IMR-90 (cell line): ENCODE measurements around the gene HLA-DQA1. TPM values are rescaled to one million over a fixed set of nuclear protein-coding genes. Genes with fewer than 3 reads are reported as not detected.

Experiments used
- ATAC-seq: fragments of 200-7000 bp; cut with Tn5 transposase; 2 replicates; pipeline ENCODE4 v1.9.1; 2020; ENCODE audit warnings: low read depth, mild to moderate bottlenecking, moderate library complexity
- BruUV-seq: library from RNA; stranded (reverse); fragments of 400-500 nt; replicated peaks from 2 replicates; lab custom pipeline; 2021; lab: Mats Ljungman, UMichigan
- CTCF ChIA-PET: fragments of 300-600 bp; formaldehyde crosslinking; extraction: SDS; loops from one replicate; lab custom pipeline; 2021; ENCODE audit warnings: antibody characterized with exemption; lab: Yijun Ruan, JAX
- POLR2A ChIA-PET: fragments of 300-600 bp; sonication (Branson Sonifier 250); formaldehyde crosslinking; loops from one replicate; lab custom pipeline; 2022; ENCODE audit warnings: antibody characterized with exemption; ENCODE audit not compliant: unreplicated experiment; lab: Charles Lee
- DNase-seq: peaks from one replicate; pipeline ENCODE4 v3.0.0; 2013
- H2AFZ ChIP-seq: replicated peaks from 2 replicates; pipeline ENCODE3; 2013; ENCODE audit warnings: low read length, mild to moderate bottlenecking; ENCODE audit not compliant: poor library complexity
- H2AK5ac ChIP-seq: 2 replicates; pipeline ENCODE4 v1.6.1; 2013; ENCODE audit warnings: low read depth, low read length, inconsistent platforms
- H2AK9ac ChIP-seq: replicated peaks from 2 replicates; pipeline ENCODE3; 2013; ENCODE audit warnings: mild to moderate bottlenecking, low read depth, low read length, moderate library complexity; ENCODE audit not compliant: poor library complexity
- H2BK120ac ChIP-seq: 2 replicates; pipeline ENCODE4 v1.6.1; 2013; ENCODE audit warnings: low read depth, low read length, inconsistent platforms
- H2BK15ac ChIP-seq: 3 replicates; pipeline ENCODE4 v1.6.1; 2013; ENCODE audit warnings: low read depth, low read length, inconsistent platforms
- H2BK20ac ChIP-seq: 2 replicates; pipeline ENCODE4 v1.6.1; 2013; ENCODE audit warnings: low read depth, mild to moderate bottlenecking, inconsistent platforms, low read length, moderate library complexity
- H2BK5ac ChIP-seq: 2 replicates; pipeline ENCODE4 v1.6.1; 2013; ENCODE audit warnings: mild to moderate bottlenecking, low read depth, low read length, inconsistent platforms; ENCODE audit not compliant: poor library complexity, severe bottlenecking
- H3K14ac ChIP-seq: replicated peaks from 2 replicates; pipeline ENCODE4 v1.6.1; 2013; ENCODE audit warnings: low read depth, low read length, inconsistent platforms
- H3K18ac ChIP-seq: 2 replicates; pipeline ENCODE4 v1.6.1; 2013; ENCODE audit warnings: low read depth, low read length, control low read depth
- H3K23ac ChIP-seq: 2 replicates; pipeline ENCODE4 v1.6.1; 2013; ENCODE audit warnings: low read depth, low read length, inconsistent platforms
- H3K27ac ChIP-seq: 2 replicates; pipeline ENCODE4 v1.5.1; 2013; ENCODE audit warnings: mild to moderate bottlenecking, control low read depth, low read length; ENCODE audit not compliant: insufficient read depth
- H3K27me3 ChIP-seq: 2 replicates; pipeline ENCODE4 v1.6.1; 2013; ENCODE audit warnings: low read length; ENCODE audit not compliant: control insufficient read depth, insufficient read depth
- H3K36me3 ChIP-seq: 2 replicates; pipeline ENCODE4 v1.6.1; 2013; ENCODE audit warnings: low read length, mixed read lengths; ENCODE audit not compliant: control insufficient read depth, insufficient read depth
- H3K4ac ChIP-seq: 2 replicates; pipeline ENCODE4 v1.6.1; 2013; ENCODE audit warnings: low read depth, low read length, inconsistent platforms
- H3K4me1 ChIP-seq: 2 replicates; pipeline ENCODE4 v1.6.1; 2013; ENCODE audit warnings: low read length, mixed read lengths; ENCODE audit not compliant: control insufficient read depth, insufficient read depth
- H3K4me2 ChIP-seq: 2 replicates; pipeline ENCODE4 v1.6.1; 2013; ENCODE audit warnings: low read depth, mild to moderate bottlenecking, control low read depth, low read length, moderate library complexity
- H3K4me3 ChIP-seq: 2 replicates; pipeline ENCODE4 v1.5.1; 2013; ENCODE audit warnings: low read depth, mild to moderate bottlenecking, control low read depth, low read length, moderate library complexity; ENCODE audit not compliant: insufficient read depth
- H3K56ac ChIP-seq: 2 replicates; pipeline ENCODE4 v1.6.1; 2013; ENCODE audit warnings: low read length, inconsistent platforms; ENCODE audit not compliant: insufficient read depth; ENCODE audit errors: extremely low read depth
- H3K79me1 ChIP-seq, 2 experiments: 2 replicates each; pipeline ENCODE4 v1.6.1; 2013; ENCODE audit warnings: low read length in 2 of 2, inconsistent platforms in 1 of 2, low read depth in 1 of 2
- H3K9ac ChIP-seq: 2 replicates; pipeline ENCODE4 v1.6.1; 2013; ENCODE audit warnings: low read depth, low read length, control low read depth
- H3K9me1 ChIP-seq: 2 replicates; pipeline ENCODE4 v1.6.1; 2013; ENCODE audit warnings: low read length, inconsistent platforms; ENCODE audit not compliant: insufficient read depth
- H3K9me3 ChIP-seq: 2 replicates; pipeline ENCODE4 v1.6.1; 2013; ENCODE audit warnings: low read length; ENCODE audit not compliant: control insufficient read depth, insufficient read depth
- H4K20me1 ChIP-seq: 2 replicates; pipeline ENCODE4 v1.6.1; 2013; ENCODE audit warnings: low read length, inconsistent platforms; ENCODE audit not compliant: insufficient read depth
- H4K5ac ChIP-seq: 2 replicates; pipeline ENCODE4 v1.6.1; 2013; ENCODE audit warnings: mild to moderate bottlenecking, low read depth, low read length, control low read depth
- H4K8ac ChIP-seq, 2 experiments: 2 replicates each; pipeline ENCODE4 v1.6.1; 2013; ENCODE audit warnings: low read depth in 2 of 2, low read length in 2 of 2, control low read depth in 1 of 2, inconsistent platforms in 1 of 2
- H4K91ac ChIP-seq: 2 replicates; pipeline ENCODE4 v1.6.1; 2013; ENCODE audit warnings: low read depth, low read length, inconsistent platforms; ENCODE audit not compliant: insufficient read depth
- CEBPB ChIP-seq: IDR thresholded peaks from 2 replicates; pipeline ENCODE4 v1.6.1; 2012; ENCODE audit warnings: low read depth, low read length, improper control_type of control experiment
- CHD1 ChIP-seq: IDR thresholded peaks from 2 replicates; pipeline ENCODE4 v1.6.1; 2012; ENCODE audit warnings: low read depth, low read length, improper control_type of control experiment
- FOS ChIP-seq: fragments of 150-350 bp; IDR thresholded peaks from 2 replicates; pipeline ENCODE4 v1.6.1; 2016; ENCODE audit warnings: low read depth, low read length
- MAFK ChIP-seq: IDR thresholded peaks from 2 replicates; pipeline ENCODE4 v1.6.1; 2012; ENCODE audit warnings: low read depth, low read length, improper control_type of control experiment
- MAZ ChIP-seq: IDR thresholded peaks from 2 replicates; pipeline ENCODE4 v1.6.1; 2012; ENCODE audit warnings: low read depth, mild to moderate bottlenecking, low read length, improper control_type of control experiment, moderate library complexity, borderline replicate concordance
- MXI1 ChIP-seq: IDR thresholded peaks from 2 replicates; pipeline ENCODE4 v1.6.1; 2012; ENCODE audit warnings: low read depth, mild to moderate bottlenecking, low read length, moderate library complexity, borderline replicate concordance
- NFE2L2 ChIP-seq: fragments of 150-350 bp; IDR thresholded peaks from 2 replicates; pipeline ENCODE4 v1.6.1; 2016; ENCODE audit warnings: low read depth, mild to moderate bottlenecking, low read length
- RAD21 ChIP-seq: IDR thresholded peaks from 2 replicates; pipeline ENCODE4 v1.6.1; 2012; ENCODE audit warnings: low read length, improper control_type of control experiment
- RFX5 ChIP-seq: IDR thresholded peaks from 2 replicates; pipeline ENCODE4 v1.8.0; 2012; ENCODE audit warnings: low read depth, mild to moderate bottlenecking, low read length, moderate library complexity
- WGBS, 2 experiments: methylation state at CpG; one replicate each; pipeline versions ENCODE4 v1.1.5 to v1.1.7; 2013; ENCODE audit warnings: missing lambda C conversion rate in 2 of 2; ENCODE audit not compliant: insufficient read length in 1 of 2; ENCODE audit errors: extremely low coverage in 2 of 2; 5-methylcytosine and 5-hydroxymethylcytosine counted together
- dilution Hi-C: fragments of 300-500 bp; cut with HindIII; formaldehyde crosslinking; loops from one replicate; pipeline ENCODE4 v1.14.3; 2018; ENCODE audit warnings: low sequenced_read_pairs; ENCODE audit not compliant: unreplicated experiment
- in situ Hi-C: fragments of 300-500 bp; cut with MboI; formaldehyde crosslinking; loops from 3 replicates; pipeline ENCODE4 v1.14.3; 2019; ENCODE audit warnings: low sequenced_read_pairs, inconsistent platforms, mixed read lengths
- intact Hi-C: fragments of 100-400 bp; cut with micrococcal nuclease; formaldehyde crosslinking; loops from 2 replicates; pipeline ENCODE4 v1.10.0; 2022
- polyA plus RNA-seq, 3 experiments: library from polyadenylated mRNA; depleted of rRNA; stranded (reverse); fragments of >200 nt; gene quantifications; 2 replicates each; pipeline ENCODE4 v1.2.3, GENCODE V29; 2012; ENCODE audit warnings: low replicate concordance in 1 of 3
- total RNA-seq: library from RNA; depleted of rRNA; stranded (reverse); fragments of >200 nt; gene quantifications from 2 replicates; pipeline ENCODE4 v1.2.3, GENCODE V29; 2012
- TF ChIP-seq, protein P1 (sequence below): conservative IDR thresholded peaks from 2 replicates; pipeline ENCODE4 v1.5.1; 2012; ENCODE audit warnings: mild to moderate bottlenecking, low read depth, low read length, improper control_type of control experiment
- TF ChIP-seq, protein P2 (sequence below): fragments of 150-350 bp; IDR thresholded peaks from 2 replicates; pipeline ENCODE4 v1.6.1; 2017; ENCODE audit warnings: mild to moderate bottlenecking, antibody characterized with exemption, low read length, low read depth

HLA-DQA1 gene
- total and polyA plus RNA-seq, 2 of the 4 experiments (the other 2 are of a cell fraction), result not detected

DNA sequence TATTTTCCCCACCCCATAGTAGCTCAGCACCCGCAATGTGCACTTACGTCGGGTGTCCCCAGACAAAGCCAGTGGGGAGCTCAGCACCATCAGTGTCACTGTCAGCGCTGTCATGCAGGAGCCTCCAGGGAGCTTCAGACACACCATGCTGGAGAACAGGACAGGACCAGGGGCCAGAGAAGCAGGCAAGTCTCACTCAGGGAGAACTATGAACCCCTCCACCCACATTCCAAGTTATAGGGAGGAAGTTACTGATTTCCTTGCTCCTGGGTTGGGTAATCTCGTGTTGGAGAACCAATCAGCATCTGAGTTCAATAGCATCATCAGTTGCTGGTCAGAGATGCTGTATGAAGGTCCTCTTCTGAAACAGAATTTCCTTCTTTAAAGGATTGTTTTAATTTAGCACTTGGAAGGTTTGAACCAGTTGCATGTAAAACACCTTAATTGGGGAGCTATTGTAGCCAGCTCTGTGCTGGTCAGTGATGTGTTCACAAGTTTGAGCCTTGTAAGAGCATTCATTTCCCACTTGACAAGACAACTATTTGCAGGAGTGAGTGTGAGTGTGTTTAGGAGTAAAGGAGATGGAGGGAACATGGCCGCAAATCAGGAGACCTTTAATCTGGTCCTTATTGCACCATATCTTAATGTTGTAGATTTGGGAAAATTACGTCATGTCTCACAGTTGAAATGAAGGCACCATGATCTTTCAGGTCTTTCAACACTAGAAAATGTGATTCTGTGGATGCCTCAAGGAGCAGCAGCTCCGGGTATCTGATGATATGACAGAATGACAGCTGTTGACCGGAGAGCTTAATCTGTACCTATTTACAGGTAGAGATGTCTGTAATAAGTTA lies 47.4 kb upstream of the HLA-DQA1 start, which contains the start of gene HLA-DRB1:
TSS of gene HLA-DRB1 (minus strand) at position 253 of the 854 bp plus-strand sequence. CDS start at position 147, 106 bp downstream.
- Histone ChIP-seq H3K23ac (no peak within 1 kb of the TSS), H3K36me3 (no peaks in the 10 kb centered on the region), H2BK20ac (no peak within 1 kb of the TSS), H3K79me1 (no peaks in the 10 kb centered on the region), H3K18ac (no peak within 1 kb of the TSS), H3K27ac (no peak within 1 kb of the TSS), H2AK9ac (no peak within 1 kb of the TSS), H3K4me2 (no peak within 1 kb of the TSS), H4K91ac (no peak within 1 kb of the TSS), H2BK120ac (no peak within 1 kb of the TSS), H3K9me1 (no peaks in the 10 kb centered on the region), H3K9ac (no peak within 1 kb of the TSS), H4K20me1 (no peaks in the 10 kb centered on the region), H2BK15ac (no peak within 1 kb of the TSS), H3K9me3 (no peaks in the 10 kb centered on the region), H3K4me3 (no peak within 1 kb of the TSS), H4K8ac (no peak within 1 kb of the TSS), H4K5ac (no peak within 1 kb of the TSS), H3K14ac (no peak within 1 kb of the TSS), H3K4ac (no peak within 1 kb of the TSS), H3K4me1 (no peaks in the 10 kb centered on the region), H2AFZ (no peak within 1 kb of the TSS), H2BK5ac (no peak within 1 kb of the TSS), H2AK5ac (no peak within 1 kb of the TSS), H3K56ac (no peak within 1 kb of the TSS), H3K27me3 (no peaks in the 10 kb centered on the region)
- dilution Hi-C loops (no loop called here), intact Hi-C loops (no loop called here), in situ Hi-C loops (loop anchor here (10.0 kb wide), 1 partner anchor 65 kb away; no protein-coding TSS in a partner anchor)
- no peak for DNase-seq
- TF ChIP-seq FOS, result no peak
- TF ChIP-seq MAZ, result no peak
- TF ChIP-seq, protein P1, sequence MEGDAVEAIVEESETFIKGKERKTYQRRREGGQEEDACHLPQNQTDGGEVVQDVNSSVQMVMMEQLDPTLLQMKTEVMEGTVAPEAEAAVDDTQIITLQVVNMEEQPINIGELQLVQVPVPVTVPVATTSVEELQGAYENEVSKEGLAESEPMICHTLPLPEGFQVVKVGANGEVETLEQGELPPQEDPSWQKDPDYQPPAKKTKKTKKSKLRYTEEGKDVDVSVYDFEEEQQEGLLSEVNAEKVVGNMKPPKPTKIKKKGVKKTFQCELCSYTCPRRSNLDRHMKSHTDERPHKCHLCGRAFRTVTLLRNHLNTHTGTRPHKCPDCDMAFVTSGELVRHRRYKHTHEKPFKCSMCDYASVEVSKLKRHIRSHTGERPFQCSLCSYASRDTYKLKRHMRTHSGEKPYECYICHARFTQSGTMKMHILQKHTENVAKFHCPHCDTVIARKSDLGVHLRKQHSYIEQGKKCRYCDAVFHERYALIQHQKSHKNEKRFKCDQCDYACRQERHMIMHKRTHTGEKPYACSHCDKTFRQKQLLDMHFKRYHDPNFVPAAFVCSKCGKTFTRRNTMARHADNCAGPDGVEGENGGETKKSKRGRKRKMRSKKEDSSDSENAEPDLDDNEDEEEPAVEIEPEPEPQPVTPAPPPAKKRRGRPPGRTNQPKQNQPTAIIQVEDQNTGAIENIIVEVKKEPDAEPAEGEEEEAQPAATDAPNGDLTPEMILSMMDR, result no peak
- no peak for TF ChIP-seq CHD1
- TF ChIP-seq NFE2L2, result no peak
- TF ChIP-seq CEBPB, result no peak
- TF ChIP-seq, protein P2, sequence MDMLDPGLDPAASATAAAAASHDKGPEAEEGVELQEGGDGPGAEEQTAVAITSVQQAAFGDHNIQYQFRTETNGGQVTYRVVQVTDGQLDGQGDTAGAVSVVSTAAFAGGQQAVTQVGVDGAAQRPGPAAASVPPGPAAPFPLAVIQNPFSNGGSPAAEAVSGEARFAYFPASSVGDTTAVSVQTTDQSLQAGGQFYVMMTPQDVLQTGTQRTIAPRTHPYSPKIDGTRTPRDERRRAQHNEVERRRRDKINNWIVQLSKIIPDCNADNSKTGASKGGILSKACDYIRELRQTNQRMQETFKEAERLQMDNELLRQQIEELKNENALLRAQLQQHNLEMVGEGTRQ, result no peak
- TF ChIP-seq MXI1, result no peak
- no peak for TF ChIP-seq RAD21
- TF ChIP-seq RFX5, result no peak
- TF ChIP-seq MAFK, result no peak
- POLR2A ChIA-PET, result no interaction called here
- peak; percentile 94 for ATAC-seq
- WGBS, 2 experiments, result no CpG with 5 or more reads among the region's 9 CpGs
- CTCF ChIA-PET, result no interaction called here
- BruUV-seq, result no TSS peak
